ENCODE measurements around the gene GRIN3B.

Gene GRIN3B

GRCh38 chr19:993361-993830, 6.8 kb upstream of the GRIN3B start:
- TF ChIP-seq CTCF (IDR thresholded peaks at IDR 0.05; ENCODE audit: low read depth, low read length), result no peak

GRCh38 chr19:993831-994393, 6.3 kb upstream of the GRIN3B start:
- DNase-seq (ENCODE audit: extremely low read depth, low read depth), result no peak
- TF ChIP-seq CTCF (IDR thresholded peaks at IDR 0.05; ENCODE audit: low read depth, low read length), result no peak

More at GRCh38 chr19:993361-993830, 6.8 kb upstream of the GRIN3B start:
- no peak for DNase-seq (ENCODE audit: extremely low read depth, low read depth)

GRCh38 chr19:994516-994915, 5.7 kb upstream of the GRIN3B start:
- no peak for DNase-seq (ENCODE audit: extremely low read depth, low read depth)
- no peak for TF ChIP-seq CTCF (IDR thresholded peaks at IDR 0.05; ENCODE audit: low read depth, low read length)

- no peak for DNase-seq (ENCODE audit: extremely low read depth, low read depth)
- TF ChIP-seq CTCF (IDR thresholded peaks at IDR 0.05; ENCODE audit: low read depth, low read length), result no peak
These were observed 5.0 kb upstream of the GRIN3B start for GRCh38 chr19:995051-995827.

GRCh38 chr19:996051-996838, 4.0 kb upstream of the GRIN3B start:
- TF ChIP-seq CTCF (IDR thresholded peaks at IDR 0.05; ENCODE audit: low read depth, low read length), result no peak
- no peak for DNase-seq (ENCODE audit: extremely low read depth, low read depth)

- TF ChIP-seq CTCF (IDR thresholded peaks at IDR 0.05; ENCODE audit: low read depth, low read length), result no peak
- no peak for DNase-seq (ENCODE audit: extremely low read depth, low read depth)
These were observed 2.2 kb upstream of the GRIN3B start for GRCh38 chr19:998064-998463.

- no peak for DNase-seq (ENCODE audit: extremely low read depth, low read depth)
- no peak for TF ChIP-seq CTCF (IDR thresholded peaks at IDR 0.05; ENCODE audit: low read depth, low read length)
These were observed 870 bp upstream of the GRIN3B start for GRCh38 chr19:999379-999719.
